ENCODE data around the gene TCTA.

The TCTA gene

DNA sequence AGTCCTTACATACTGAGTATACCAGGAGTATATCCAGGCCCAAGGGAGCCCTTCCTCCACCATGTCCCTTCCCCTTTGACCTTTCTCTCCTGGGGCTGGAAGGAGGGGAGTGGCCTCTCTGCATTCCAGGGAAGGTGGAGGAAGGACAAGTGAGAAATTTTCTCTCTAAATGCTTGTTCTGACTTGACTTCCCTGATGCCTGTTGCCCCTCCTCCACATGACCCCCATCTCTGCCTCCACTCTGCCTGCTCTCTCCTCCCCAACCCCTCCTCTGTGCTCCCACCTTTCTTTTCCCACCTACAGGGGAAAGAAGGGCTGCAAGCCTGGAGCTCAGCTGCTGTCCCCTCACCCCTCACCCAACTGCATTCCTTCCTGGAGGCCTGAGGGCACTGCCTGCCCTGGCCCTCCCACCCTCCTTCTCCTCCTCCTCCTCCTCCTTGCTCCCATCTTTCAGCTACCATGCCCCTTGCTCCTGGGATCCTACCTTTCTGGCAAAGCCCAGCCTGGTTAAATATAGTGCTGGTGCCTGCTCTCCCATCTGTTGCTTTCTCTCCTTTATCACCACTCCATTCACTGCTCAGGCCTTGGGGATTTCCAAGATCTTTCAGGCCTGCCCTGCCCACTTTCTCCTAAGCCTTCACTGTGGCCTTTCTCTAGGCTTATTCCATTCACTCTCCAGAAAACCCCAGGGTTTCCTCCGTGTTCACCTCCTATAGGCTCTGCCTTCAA lies 49.4 kb downstream of the TCTA start:
- no peak for DNase-seq

DNA sequence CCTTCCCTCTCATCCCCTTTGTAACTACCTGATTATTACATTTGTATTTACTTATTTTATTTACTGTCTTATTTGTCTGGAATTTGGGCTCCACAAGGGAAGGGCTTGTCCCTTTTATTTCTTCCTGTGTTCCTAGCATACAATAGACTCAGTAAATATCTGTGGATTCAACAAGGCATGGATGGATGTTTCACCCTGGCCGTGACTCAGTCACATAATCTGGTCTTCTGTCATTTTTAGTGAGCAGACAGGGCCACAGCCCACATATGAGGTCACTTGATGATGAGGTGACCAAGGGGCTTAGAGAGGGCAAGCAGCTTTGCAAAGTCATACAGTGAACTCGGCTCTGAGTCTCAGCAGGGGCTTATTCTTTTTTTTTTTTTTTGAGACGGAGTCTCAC lies 50.0 kb downstream of the TCTA start:
- no peak for DNase-seq

DNA sequence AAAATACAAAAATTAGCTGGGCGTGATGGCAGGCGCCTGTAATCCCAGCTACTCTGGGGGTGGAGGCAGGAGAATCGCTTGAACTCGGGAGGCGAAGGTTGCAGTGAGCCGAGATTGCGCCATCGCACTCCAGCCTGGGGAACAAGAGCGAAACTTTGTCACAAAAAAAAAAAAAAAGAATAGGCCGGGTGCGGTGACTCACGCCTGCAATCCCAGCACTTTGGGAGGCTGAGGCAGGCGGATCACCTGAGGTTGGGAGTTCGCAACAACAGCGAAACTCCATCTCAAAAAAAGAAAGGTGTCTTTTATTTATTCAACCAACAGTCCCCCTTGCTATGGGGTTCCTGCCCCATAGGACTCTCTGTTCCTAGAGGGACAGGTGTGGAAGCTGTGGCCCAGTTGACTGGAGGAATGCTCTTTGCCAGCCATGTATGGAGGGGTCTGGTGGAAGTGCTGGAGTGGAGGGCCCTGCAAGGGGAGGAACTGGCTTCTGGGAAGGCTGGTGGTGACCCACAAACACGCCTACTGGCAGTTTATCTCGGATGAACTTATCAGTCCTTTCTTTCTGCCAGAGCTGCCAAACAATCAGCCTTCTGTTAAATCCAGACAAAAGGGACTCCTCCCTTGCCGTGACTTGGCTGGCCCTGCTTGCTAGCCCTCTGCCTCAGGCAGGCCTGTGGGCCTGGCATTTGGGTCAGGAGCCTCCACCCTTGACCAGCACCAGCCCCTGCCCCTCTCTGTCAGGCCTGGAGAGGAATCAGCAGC lies 53.2 kb downstream of the TCTA start:
- DNase-seq: no peak
